Stimulated activated CD8-positive, alpha-beta memory T cell treated with anti-CD3 and anti-CD28 coated beads, Interleukin-7, amount 100 ng/mL, for 24 hours (primary cell): ENCODE results near the gene DLGAP4.
"Not testable (repeated sequence)": the region's sequence is repeated elsewhere in the genome, so short reads cannot be mapped to it uniquely, and the experiment has no call there.

ENCODE experiments used
- DNase-seq: peaks from one replicate; pipeline ENCODE4 v3.0.0-alpha.2; 2020; ENCODE audit warnings: low read depth

Gene DLGAP4

GRCh38 chr20:36454698-36455427, 148.7 kb downstream of the DLGAP4 start:
- no peak for DNase-seq

- no peak for DNase-seq
Measured at GRCh38 chr20:36455972-36456625, 150.0 kb downstream of the DLGAP4 start.

GRCh38 chr20:36460648-36461599, 154.8 kb downstream of the DLGAP4 start:
- DNase-seq = peak; percentile 75

- DNase-seq = no peak
Measured at GRCh38 chr20:36461600-36462439, 155.7 kb downstream of the DLGAP4 start.

- DNase-seq = no peak
Measured at GRCh38 chr20:36462440-36463211, 156.5 kb downstream of the DLGAP4 start.

- no peak for DNase-seq
Measured at GRCh38 chr20:36463212-36464061, 157.3 kb downstream of the DLGAP4 start.

GRCh38 chr20:36465109-36466080, 159.3 kb downstream of the DLGAP4 start:
- DNase-seq = no peak

GRCh38 chr20:36466089-36466488, 159.9 kb downstream of the DLGAP4 start:
- no peak for DNase-seq

GRCh38 chr20:36467076-36467999, 161.2 kb downstream of the DLGAP4 start:
- DNase-seq = no peak

- no peak for DNase-seq
Measured at GRCh38 chr20:36468149-36469000, 162.2 kb downstream of the DLGAP4 start.

- DNase-seq = no peak
Measured at GRCh38 chr20:36469973-36470372, 163.8 kb downstream of the DLGAP4 start.

- no peak for DNase-seq
Measured at GRCh38 chr20:36471885-36472636, 165.9 kb downstream of the DLGAP4 start.

GRCh38 chr20:36472637-36473090, 166.5 kb downstream of the DLGAP4 start:
- DNase-seq = no peak

GRCh38 chr20:36473164-36473563, 167.0 kb downstream of the DLGAP4 start:
- no peak for DNase-seq

- DNase-seq = no peak
Measured at GRCh38 chr20:36474563-36474962, 168.4 kb downstream of the DLGAP4 start.

- DNase-seq = not testable (repeated sequence)
Measured at GRCh38 chr20:36475054-36475453, 168.9 kb downstream of the DLGAP4 start.
